GM18526 (cell line): Measurements from ENCODE around the gene NTRK2.

Source experiments
- POLR2A ChIP-seq: IDR thresholded peaks from 3 replicates; pipeline ENCODE4 v1.6.1; 2011; ENCODE audit not compliant: insufficient read length; ENCODE audit errors: extremely low read depth

The NTRK2 gene

DNA sequence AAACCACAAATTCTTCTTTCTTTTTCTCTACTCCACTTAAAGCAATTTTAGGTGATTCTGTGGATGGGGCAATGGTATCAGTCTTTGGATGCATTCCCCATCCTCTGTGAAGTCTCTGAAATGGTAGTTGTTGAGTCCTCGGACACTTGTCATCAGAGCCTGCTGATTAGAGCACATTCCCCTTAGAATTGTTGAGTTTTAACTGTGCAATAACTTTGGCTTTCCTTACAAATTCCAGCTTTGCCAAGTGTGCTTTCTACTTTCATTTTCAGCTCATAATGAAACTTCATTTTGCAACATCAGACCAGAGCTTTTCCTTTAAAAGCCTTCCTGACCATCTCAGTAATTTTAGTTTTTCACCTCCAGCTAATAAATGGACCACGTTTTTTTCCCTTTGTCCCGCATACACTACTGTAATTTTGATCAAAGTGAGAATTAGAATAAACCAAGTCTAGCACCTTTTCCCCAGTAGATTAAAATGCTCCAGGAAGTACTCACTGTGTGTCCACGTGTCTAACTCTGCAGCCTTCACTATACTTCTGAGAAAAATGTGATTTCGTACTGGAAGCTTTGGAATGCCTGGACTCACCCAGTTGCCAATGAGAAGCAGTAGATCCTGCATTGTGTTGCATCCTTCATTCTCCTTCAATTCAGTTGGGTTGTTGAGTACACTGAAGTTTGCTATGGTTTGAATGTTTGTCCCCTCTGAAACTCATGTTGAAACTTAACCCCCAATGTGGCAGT, 135.6 kb downstream of the NTRK2 start:
- no peak for TF ChIP-seq POLR2A

DNA sequence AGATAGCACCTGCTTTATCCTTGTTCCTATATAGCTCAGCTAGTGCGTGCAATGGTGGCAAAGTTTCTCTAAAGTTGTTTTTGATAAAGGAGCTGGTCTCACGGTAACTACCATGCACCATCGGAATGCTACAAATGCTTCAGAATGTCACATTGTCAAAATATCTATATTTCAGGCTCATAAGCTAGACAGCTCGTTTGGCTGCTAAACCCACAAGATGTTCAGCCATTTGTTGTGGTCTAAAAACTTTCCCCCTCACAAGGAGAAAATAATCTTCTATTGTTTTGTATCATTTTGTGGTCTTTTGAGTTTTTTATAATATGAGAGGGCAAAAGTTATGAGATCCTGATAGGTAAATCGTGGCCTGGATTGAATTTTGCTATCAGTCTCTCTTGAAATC, 137.9 kb downstream of the NTRK2 start:
- TF ChIP-seq POLR2A: no peak

DNA sequence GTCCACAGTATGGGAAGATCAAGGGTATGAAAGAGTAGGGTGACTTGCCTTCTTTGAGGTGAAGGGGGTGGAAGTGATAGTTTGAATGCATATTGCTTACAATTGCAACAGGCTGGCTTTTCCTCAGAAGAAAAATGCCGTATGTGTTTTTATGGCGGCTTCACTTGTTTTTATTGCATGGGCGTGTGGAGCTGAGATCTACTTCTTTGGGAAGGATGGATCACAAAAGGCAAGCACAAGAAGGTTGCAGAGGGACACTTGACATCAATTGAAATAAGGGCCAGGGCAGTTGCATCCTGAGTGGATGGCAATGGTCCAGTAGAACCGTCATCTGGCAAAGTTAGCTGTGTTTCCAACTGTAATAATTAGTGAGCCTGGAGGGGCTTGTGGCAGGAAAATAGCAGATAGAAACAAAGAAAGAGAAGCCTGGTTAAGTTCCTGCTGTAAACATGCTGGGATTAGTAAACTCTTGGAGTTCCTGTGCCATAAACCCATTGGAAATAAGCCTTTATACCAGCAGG, 138.4 kb downstream of the NTRK2 start:
- TF ChIP-seq POLR2A: no peak

DNA sequence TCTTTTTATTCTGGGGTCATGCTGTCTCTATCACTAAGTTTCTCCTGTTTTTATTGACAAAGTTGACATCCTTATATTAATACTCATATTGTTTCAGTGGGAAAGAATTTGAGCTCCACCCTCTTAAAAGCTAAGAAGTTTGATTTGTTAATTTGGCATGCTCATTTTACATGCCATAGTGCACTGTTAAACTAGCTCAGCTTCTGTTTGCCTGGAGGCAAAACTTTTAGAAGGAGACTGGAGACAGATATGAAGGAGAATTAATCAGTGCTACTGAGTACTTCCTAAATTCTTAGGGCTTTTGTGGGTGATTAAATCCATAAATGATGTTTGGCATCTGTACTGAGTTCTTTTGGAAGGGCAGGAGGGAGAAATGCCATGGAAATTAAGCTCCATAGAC, 138.9 kb downstream of the NTRK2 start:
- TF ChIP-seq POLR2A: no peak

DNA sequence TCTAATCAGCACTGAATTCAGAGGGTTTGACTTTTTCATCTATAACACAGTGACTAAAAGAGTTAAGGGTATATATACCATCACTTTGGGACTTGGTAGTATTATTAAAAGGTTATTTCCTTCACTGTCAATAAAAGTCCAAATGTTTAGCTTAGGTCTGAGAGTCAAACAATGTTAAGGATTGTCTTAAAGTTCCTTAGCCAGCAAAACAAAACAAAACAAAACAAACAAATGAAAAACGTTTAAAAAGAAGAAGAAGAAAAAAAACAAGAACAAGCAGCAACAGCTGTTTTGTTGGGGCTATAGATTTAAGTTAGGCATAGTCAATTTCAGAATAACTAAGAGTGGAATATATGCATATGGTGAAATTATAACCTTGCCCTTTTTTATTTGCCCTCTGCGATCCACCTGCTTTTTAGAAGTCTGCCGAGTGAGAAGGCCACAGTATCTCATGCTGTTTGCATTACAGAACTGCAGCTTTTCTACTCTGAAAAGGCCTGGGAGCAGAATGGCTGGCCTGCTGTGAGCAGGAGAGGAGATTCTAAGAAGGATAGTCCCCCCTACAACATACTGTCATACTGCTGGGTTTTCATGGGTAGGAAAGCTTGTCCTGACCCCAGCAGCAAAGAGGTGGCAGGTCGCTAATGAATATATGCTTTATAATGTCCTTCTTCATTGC, 141.7 kb downstream of the NTRK2 start:
- TF ChIP-seq POLR2A: no peak

DNA sequence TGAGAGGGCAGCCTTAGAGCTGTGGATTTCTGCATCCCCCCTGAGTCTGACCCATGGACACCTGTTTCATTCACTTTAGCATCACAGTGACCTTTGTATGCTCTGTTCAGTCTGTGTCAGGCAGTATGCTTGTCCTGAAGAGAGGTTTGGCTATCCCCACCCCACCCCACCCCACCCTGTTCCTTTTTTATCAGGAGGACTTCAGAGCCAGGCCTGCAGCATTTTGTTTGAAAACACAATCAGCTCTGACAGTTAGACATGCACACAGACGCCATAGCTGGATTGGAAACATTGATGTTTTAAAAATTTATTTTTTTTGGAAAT, 142.2 kb downstream of the NTRK2 start:
- TF ChIP-seq POLR2A: no peak

DNA sequence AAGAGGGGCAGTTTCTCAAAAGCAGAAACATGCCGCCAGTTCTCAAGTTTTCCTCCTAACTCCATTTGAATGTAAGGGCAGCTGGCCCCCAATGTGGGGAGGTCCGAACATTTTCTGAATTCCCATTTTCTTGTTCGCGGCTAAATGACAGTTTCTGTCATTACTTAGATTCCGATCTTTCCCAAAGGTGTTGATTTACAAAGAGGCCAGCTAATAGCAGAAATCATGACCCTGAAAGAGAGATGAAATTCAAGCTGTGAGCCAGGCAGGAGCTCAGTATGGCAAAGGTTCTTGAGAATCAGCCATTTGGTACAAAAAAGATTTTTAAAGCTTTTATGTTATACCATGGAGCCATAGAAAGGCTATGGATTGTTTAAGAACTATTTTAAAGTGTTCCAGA, 142.8 kb downstream of the NTRK2 start:
- TF ChIP-seq POLR2A: no peak

DNA sequence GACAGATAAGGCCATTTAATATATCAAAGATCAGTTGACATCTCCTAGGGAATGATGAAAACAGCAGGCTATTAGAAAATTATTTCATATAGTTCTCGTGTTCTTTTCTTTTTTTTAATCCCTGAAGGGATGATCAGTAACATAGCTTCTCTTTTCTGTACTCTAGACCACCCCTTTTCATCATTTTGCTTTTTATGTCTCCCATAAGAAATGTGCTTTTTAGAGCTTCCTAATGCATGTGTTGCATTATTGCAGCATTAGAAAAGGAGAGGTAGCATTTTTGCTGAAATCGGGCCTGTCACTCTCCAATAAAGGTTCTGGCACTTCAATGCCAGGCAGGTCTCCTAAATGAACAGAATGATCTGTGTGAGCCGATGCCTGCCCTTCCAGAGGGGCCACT, 143.3 kb downstream of the NTRK2 start:
- TF ChIP-seq POLR2A: no peak

DNA sequence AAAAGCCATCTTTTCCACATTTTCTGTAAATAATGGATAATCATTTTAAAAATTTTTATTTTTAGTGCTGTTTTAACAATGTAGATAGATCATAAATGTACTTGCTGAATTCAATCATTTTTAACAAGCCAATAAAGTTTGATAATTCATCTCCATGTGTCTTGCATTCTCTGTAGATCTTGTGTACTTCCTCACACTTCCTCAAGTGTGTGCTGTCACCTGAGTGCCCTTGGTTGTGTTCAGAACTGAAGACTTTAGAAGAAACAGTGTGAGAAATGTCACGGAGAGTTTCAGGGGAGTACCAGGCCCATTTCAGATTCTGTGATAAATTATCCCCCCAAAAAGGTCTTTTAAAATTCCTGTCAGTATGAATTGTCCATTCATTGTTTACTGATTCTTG, 146.0 kb downstream of the NTRK2 start:
- TF ChIP-seq POLR2A: no peak

DNA sequence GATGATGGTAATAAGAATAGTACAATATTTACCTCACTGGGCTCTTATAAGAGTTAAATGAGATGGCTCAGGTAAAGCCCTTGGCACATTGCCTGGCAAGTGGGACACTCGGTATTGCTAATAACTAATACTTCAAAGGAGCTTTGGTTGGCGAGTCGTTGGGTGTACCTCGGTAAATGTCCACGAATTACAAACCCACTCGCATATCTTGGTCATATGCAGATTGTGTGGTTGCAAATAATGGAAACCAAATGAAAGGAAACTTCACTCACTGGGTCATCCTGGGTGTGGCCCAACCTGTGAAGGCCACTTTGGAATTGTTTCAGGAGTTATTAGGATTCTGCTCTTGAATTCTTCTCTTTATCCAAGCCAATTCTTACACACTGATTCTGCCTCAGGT, 147.5 kb downstream of the NTRK2 start:
- no peak for TF ChIP-seq POLR2A

DNA sequence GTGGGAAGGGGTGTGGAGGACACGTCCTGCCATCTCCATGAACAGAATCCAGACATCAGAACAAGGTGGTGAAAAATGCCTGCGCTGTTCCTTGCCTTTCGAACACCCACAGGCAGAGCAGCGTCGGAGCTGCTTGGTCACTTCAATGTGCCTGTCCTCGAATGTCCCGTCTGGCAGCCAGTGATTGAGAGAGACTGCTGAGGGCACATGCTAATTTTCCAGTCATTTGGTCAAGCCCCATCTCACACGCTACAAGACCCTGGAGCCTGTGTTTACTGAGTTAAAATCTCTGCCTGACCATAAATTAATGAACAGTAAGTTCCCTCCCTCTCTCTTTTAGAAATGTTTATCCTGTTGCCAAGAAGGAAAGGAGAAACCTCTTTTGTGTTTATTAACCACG, 149.3 kb downstream of the NTRK2 start:
- TF ChIP-seq POLR2A: no peak

DNA sequence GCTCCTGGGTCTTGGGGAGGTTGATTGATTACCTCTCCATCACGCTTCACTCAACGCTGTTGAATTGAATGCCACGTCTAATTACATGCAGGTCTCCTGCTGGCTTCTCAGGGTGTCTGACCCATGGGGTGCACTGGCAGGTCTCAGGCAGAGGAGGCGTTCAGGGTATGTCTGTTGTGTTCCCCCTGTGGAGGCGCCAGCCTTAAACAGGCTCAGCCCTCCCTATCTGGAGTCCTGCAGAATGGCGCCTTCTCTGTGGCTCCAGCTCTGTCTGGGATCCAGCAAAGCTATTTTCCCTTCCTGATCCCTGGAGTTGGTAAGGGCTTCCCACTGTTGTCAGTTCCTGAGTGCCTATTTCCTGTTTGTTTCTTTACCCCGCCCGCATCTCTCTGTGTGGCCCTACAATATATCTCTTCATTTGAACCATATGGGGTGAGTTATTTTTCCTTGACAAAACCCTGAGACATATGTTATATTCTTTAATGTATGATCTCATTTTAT, 150.0 kb downstream of the NTRK2 start:
- TF ChIP-seq POLR2A: no peak

DNA sequence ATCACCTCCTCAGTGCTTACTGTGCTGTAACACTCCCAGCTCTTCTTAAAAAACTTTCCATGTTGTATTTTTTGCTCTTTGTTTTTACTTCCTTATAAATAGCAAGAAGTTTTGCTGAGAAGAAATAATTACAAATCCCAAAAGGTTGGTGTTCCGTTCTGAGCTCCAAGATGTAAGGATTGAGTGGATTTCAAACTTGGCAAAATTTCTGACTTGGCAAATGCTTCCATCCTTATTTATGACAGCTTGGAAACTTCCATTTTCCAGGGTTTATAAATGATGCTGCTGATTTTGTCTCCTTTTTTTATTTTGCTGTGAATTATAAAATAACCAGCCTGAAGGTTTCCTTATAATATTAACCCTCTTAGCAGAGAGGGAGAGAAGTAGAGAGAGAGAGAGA, 151.9 kb downstream of the NTRK2 start:
- no peak for TF ChIP-seq POLR2A

DNA sequence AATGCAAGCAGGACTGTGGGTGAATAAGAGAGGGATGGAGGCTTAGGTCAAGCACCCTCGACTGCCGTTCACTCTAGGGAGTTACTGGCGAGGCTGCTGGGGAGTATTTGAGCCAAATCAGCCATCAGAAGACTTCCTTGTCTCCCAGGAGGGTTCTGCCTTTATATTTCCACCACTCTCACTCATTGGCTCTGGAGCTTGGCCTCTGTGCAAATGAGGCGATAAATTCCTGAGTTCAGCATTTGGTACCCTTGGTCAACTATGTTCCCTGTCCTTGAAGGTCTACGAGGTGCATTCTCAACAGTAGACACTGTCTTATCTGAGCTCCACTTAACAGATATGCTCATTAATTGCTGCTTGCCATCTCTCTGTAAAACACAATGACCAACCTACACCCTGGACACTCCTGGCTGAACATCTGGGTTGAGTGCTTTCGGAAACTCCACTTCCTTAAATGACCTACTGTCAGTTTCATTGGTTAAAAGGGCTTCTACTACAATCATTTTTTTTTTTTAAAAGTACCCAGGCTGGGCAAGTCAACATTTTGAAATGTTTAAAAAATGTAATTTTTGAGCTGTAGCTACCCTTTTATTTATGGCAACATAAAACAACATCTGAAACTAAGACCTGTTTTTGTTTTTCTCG, 153.2 kb downstream of the NTRK2 start:
- TF ChIP-seq POLR2A: no peak

DNA sequence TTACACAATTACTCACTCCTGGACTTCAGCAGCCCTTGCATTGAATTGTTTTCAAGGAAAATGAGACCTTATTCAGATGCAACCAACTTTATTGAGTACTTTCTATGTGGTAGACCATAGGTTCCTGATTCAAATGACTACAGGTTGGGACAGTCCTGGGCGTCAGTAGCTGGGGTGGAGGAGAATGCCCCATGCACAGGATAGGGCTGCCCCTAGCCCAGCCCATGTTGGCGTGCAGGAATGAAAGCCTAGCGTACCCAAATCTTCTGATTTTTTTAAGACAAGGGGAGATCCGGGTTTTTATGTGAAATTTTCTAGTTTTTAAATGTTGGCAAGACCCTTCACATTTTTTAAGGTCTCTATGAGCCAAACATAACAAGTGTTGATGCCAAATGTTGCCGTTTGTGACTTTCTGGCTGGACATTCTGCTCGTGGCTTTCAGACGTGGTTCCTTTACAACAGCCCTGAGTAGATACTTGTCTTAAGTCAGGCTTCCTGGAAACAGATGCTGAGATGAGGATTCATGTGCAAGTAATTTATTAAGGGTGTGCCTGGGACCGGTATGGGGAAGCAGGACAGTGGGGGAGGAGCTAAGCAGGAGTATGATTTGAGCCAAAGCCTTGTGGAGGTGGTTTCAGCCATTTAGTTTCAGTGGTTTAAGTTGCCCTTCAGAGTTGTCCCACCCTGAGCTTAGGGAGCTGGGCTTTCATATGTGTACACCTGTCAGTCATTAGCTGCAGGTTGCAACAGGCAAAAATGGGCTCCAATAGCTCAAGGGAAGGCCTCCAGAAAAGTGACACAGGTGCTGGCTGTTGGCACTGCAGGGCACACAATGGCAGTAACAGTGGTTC, 154.1 kb downstream of the NTRK2 start:
- TF ChIP-seq POLR2A: no peak
